HG02943 (cell line): ENCODE results near the gene GTF2F2.
"Not testable (repeated sequence)": the region's sequence is repeated elsewhere in the genome, so short reads cannot be mapped to it uniquely, and the experiment has no call there.

Experiments
- ATAC-seq: cut with Tn5 transposase; IDR thresholded peaks from one replicate; pipeline ENCODE4 v1.9.1; 2021; ENCODE audit warnings: mild to moderate bottlenecking, low read depth, moderate library complexity; ENCODE audit not compliant: unreplicated experiment

GTF2F2 gene

GRCh38 chr13:45178349-45179162 is 58.2 kb downstream of the GTF2F2 start:
- ATAC-seq = no peak

DNA sequence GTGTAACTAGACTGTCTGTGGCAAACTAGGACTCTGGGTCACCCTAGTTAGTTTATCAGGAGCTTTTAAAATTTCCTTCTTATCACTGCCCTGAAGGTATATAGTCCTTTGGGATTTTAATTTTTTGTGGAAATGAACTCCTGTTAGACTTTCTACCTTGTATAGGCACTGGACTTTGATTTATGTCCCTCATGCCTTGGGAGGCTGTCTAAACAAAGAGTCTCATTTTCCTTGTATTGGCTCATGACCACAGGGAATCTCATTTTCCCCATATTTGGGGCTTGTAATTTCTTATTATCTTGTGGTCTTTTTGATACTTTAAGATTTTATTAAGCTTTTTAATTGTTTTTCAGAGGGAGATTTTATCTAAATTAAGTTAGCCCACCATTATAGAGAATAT is 59.1 kb downstream of the GTF2F2 start:
- no peak for ATAC-seq

GRCh38 chr13:45180303-45180702 is 60.0 kb downstream of the GTF2F2 start:
- ATAC-seq = no peak

- ATAC-seq = no peak
Observed at GRCh38 chr13:45180713-45181601, 60.6 kb downstream of the GTF2F2 start.

GRCh38 chr13:45184693-45185092 is 64.4 kb downstream of the GTF2F2 start:
- no peak for ATAC-seq

DNA sequence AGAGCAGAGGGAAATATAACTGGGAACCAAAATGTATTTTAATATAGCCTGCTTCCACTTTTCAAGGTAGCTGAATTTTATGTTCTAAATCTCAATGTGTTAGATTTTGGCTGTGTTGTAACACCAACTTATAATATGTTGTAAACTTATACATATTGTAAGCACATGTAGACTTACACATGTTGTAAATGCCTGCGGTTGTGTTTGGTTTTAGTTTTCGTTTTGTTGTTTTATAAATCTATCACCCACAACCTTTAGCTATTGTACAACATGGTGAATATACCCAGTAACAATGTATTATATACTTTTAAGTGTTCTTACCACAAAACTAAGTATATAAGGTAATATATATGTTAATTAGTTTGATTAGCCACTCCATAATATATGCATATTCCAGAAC is 65.0 kb downstream of the GTF2F2 start:
- no peak for ATAC-seq

DNA sequence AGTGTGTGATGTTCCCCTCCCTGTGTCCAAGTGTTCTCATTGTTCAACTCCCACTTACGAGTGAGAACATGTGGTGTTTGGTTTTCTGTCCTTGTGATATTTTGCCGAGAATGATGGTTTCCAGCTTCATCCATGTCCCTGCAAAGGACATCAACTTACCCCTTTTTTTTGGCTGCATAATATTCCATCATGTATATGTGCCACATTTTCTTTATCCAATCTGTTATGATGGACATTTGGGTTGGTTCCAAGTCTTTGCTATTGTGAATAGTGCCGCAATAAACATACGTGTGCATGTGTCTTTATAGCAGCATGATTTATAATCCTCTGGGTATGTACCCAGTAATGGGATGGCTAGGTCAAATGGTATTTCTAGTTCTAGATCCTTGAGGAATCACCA is 68.8 kb downstream of the GTF2F2 start:
- ATAC-seq = not testable (repeated sequence)

DNA sequence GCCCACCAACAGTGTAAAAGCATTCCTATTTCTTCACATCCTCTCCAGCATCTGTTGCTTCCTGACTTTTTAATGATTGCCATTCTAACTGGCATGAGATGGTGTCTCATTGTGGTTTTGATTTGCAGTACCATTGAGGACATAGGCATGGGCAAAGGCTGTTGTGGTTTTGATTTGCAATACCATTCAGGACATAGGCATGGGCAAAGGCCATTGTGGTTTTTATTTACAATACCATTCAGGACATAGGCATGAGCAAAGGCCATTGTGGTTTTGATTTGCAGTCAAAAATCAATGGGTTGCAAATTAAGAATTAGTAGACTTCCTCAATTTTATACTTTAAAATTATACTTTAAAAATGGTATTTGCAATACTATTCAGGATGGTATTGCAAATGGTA is 69.2 kb downstream of the GTF2F2 start:
- ATAC-seq = not testable (repeated sequence)

DNA sequence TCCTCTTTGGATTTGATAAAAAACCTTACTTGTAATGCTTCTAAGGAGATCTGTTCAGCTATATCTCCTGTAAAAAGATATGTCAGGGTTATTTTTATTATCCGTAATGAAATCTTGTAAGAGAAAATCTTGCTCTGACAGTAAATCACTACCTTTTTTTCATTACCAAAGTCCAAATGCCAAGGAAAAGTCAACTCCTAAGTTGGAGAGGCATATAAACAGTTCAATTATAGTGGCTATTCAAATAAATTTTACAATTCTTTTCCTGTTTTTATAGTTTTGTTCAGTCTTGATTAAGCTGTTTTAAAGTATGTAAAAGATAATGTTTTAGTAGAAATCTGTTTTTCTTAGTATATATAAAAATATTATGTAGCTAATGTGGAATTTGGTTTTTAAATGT is 71.6 kb downstream of the GTF2F2 start:
- no peak for ATAC-seq

DNA sequence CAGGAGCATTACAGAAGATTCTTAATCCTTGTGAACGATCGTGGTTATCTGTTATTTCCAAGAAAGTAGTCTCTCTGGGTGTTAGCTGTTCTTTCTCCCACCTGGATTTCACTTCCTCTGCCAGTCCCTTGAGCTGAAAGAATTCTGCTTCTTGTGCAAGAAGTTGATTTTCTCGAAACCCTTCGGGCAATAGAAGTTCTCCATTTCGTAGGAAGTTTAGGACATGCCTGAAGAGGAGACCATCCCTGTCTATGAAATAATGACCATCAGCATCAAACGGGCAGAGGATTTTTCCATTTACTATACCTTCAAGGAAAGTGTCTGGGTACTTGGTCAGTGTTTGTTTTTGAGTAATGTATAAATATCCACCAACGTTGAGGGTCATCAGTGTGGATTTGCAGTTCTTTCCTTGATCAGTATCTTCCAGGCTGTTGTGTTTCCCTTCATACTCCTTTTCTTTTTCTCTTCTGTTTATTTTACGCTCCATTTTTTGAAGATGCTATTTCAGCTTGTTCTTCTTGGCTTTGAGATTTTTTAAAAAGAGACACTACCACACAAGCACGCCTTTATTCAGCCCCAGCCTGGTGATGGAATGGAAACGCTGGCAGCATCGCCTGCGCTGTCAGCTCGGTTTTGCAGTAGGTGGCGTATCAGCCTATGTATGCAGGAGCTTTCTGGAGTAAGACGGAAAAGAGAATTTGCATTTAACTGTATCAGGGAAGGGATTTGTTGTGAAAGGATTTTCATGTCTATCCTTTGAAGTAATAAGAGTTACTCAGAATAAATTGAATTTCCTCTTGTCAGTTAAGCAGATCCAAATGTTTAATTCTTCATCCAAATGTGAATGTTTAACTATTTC is 74.0 kb downstream of the GTF2F2 start:
- ATAC-seq = no peak

GRCh38 chr13:45195421-45195820 is 75.1 kb downstream of the GTF2F2 start:
- no peak for ATAC-seq

DNA sequence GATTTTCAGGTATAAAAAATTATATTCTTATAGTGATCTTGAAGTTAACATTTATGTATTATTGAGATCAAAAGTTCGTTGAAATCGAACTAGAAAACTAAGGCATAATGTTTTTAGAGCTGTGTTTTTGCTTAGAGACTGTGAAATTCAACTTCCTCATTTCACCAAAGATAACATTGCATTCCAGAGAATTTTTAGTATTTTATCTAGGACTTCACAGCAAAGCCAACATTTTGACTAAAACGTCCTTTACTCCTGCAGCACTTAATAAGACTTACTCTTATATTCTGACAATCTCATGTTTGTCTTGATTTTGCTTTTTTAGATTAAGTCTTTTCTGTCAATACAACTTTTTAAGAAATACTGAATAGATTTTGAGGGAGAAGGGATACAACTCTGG is 75.8 kb downstream of the GTF2F2 start:
- no peak for ATAC-seq

GRCh38 chr13:45196622-45197021 is 76.3 kb downstream of the GTF2F2 start:
- ATAC-seq = no peak

DNA sequence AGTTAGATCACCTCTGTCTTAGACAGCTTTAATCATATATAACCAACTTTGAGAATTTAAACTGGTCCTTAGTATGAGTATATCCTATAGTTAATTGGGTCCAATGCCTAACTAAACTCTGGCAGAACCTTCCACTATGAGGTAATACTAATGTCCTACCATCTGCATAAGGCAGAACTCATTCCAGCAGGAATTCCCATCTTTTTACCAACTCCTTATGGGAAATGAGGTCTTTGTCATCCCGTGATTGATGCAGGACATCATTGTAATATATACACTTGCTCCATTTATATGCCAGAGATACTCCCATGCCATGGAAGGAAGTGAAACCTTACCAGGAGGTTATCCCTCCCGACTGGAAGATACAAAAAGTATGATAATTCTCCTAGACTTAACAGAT is 77.7 kb downstream of the GTF2F2 start:
- no peak for ATAC-seq

DNA sequence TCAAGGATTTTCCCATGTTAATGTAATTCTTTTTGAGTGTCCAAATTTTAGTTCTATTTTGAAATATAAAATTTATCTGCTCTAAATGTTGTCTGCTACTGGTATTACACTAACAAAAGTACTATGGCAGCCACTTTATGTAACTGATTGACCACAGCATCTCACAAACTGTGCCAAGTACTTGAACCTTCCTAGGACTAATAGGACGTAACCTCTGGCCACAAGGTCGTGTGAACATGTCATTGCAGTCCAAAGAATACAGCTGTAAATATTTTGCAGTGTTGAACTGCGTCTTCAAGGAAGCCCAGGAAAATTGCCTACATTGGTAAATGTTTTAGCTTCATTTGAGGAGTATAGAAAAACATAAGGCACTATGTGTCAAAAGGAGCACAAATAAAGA is 78.6 kb downstream of the GTF2F2 start:
- ATAC-seq = no peak

DNA sequence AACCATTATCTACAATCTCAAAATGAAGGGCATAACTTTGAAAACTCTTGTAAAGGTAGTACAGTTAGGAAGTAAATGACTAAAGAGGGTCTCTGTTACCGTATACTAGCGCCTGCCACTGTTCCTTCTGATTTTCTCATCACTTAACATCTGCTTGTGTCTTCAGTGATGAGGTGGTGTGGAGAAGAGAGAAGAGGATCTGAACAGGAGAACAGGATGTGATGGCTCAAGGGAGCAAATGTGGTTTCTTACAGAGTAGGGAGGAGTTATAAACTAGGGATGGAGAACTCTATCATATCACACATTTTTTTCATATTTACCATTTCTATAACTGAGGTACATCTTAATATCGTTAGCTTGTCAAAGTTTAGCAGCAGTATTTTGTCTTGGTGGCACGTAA is 79.4 kb downstream of the GTF2F2 start:
- no peak for ATAC-seq

- ATAC-seq = no peak
Observed at GRCh38 chr13:45200701-45201232, 80.5 kb downstream of the GTF2F2 start, which contains the start of gene KCTD4. Gene KCTD4, minus strand, starts transcription at chr13:45201045. Its CDS starts 6,478 bp downstream, at chr13:45194567.

GRCh38 chr13:45205124-45205523 is 84.8 kb downstream of the GTF2F2 start:
- no peak for ATAC-seq

- no peak for ATAC-seq
Observed at GRCh38 chr13:45206340-45206739, 86.0 kb downstream of the GTF2F2 start.

GRCh38 chr13:45207319-45207718 is 87.0 kb downstream of the GTF2F2 start:
- no peak for ATAC-seq
